Neural crest cell (in vitro differentiated cells): ENCODE data around the gene SLC26A6. TPM values are rescaled to one million over a fixed set of nuclear protein-coding genes. Genes with fewer than 3 reads are reported as not detected.

Experiments used
- DNase-seq: peaks from one replicate; pipeline ENCODE4 v3.0.0; 2021; ENCODE audit warnings: low read depth, mixed read lengths, low spot score
- H3K27ac Mint-ChIP-seq: one replicate; pipeline ENCODE4 v1.8.0; 2021; ENCODE audit warnings: mild to moderate bottlenecking, mixed read lengths; ENCODE audit not compliant: unreplicated experiment
- H3K27me3 Mint-ChIP-seq: 2 replicates; pipeline ENCODE4 v1.8.0; 2021; ENCODE audit warnings: low read depth, mild to moderate bottlenecking, mixed read lengths
- H3K36me3 Mint-ChIP-seq: 2 replicates; pipeline ENCODE4 v1.8.0; 2021; ENCODE audit warnings: low read depth, mild to moderate bottlenecking, mixed read lengths
- H3K4me1 Mint-ChIP-seq: 2 replicates; pipeline ENCODE4 v1.8.0; 2021; ENCODE audit warnings: mixed read lengths
- H3K4me3 Mint-ChIP-seq: one replicate; pipeline ENCODE4 v1.8.0; 2021; ENCODE audit warnings: mild to moderate bottlenecking, mixed read lengths
- H3K9me3 Mint-ChIP-seq: 2 replicates; pipeline ENCODE4 v1.8.0; 2021; ENCODE audit warnings: mixed read lengths
- CTCF ChIP-seq: fragments of 200-600 bp; sonication (generic); conservative IDR thresholded peaks from 2 replicates; pipeline ENCODE4 v1.5.0; 2021; ENCODE audit warnings: antibody characterized with exemption, mild to moderate bottlenecking
- total RNA-seq: library from RNA; stranded (reverse); gene quantifications from 2 replicates; pipeline ENCODE4 v1.2.1, GENCODE V29; 2021

SLC26A6 gene
- total RNA-seq, 1 donor from 2014 or later: 57.4 TPM

- Mint-ChIP-seq H3K36me3 (peaks cover 12% of the 10 kb centered on the region), H3K27ac (no peak overlapping the region), H3K4me1 (peaks cover 30% of the 10 kb centered on the region), H3K27me3 (no peaks in the 10 kb centered on the region), H3K9me3 (no peaks in the 10 kb centered on the region), H3K4me3 (peak overlapping the region; percentile 95)
- DNase-seq: no peak
- no peak for TF ChIP-seq CTCF
Measured at GRCh38 chr3:48681974-48682610, 46.8 kb upstream of the SLC26A6 start.

DNA sequence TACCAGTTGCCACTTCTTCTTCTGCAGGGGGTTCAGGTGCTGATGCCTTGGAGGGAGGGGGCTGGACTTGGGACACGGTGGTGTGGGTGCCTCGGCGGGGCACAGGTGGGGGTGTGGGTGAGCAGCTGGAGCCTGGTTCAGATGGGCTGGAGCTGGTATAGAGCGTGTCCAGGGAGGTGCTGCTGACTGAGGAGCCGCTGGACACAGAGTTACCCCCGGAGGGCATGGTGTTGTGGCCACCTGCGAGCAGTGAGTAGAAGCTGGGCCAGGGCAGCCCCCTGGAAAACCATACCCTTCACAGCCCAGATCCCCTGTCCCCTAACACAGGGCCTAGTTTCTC lies 46.2 kb upstream of the SLC26A6 start:
- Mint-ChIP-seq H3K27me3 (no peaks in the 10 kb centered on the region), H3K36me3 (peaks cover 12% of the 10 kb centered on the region), H3K27ac (no peak overlapping the region), H3K4me3 (no peak overlapping the region), H3K9me3 (no peaks in the 10 kb centered on the region), H3K4me1 (peaks cover 28% of the 10 kb centered on the region)
- no peak for DNase-seq
- no peak for TF ChIP-seq CTCF

DNA sequence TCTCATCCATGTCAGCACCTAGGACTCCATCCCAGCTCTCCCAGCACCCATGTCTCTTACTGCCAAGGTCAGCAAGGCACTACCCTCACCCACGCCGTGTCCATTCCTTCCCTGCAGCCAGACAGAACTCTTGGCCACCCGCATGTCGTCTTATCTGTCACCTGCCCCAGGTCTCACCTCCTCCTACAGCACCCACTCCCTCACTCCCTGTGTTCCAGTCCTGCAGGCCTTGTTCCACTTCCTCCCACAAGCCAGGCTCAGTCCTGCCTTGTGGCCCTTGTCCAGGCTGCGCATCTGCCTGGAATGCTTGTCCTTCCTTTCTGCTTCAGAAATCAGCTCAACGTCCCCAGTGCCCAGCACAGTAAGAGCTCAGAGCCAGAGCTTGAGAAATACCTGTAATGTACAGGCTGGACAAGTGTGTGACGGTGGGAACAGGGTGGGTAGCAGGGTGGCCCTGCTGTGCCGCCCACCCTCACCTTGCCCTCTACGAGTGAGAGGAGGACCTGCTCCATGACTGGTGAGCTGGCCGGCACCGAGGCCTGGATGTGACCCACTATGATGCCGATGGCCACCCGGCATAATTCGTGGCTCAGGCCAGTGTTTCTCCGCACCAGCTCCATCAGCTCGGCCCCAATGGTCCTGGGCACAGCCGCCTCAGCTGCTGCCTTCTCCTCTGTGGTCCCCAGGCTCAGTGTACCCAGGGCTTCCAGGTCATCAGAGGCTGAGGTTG lies 45.7 kb upstream of the SLC26A6 start:
- no peak for DNase-seq
- H3K27ac Mint-ChIP-seq: no peak overlapping the region
- H3K9me3 Mint-ChIP-seq: no peaks in the 10 kb centered on the region
- TF ChIP-seq CTCF: no peak
- peaks cover 16% of the 10 kb centered on the region for H3K36me3 Mint-ChIP-seq
- H3K27me3 Mint-ChIP-seq: no peaks in the 10 kb centered on the region
- peaks cover 23% of the 10 kb centered on the region for H3K4me1 Mint-ChIP-seq
- H3K4me3 Mint-ChIP-seq: peak overlapping the region; percentile 70

GRCh38 chr3:48679411-48680391 lies 44.4 kb upstream of the SLC26A6 start:
- no peaks in the 10 kb centered on the region for H3K9me3 Mint-ChIP-seq
- H3K36me3 Mint-ChIP-seq: peaks cover 19% of the 10 kb centered on the region
- H3K27me3 Mint-ChIP-seq: no peaks in the 10 kb centered on the region
- H3K27ac Mint-ChIP-seq: no peak overlapping the region
- no peak for TF ChIP-seq CTCF
- peak overlapping the region; percentile 70 for H3K4me3 Mint-ChIP-seq
- H3K4me1 Mint-ChIP-seq: peaks cover 14% of the 10 kb centered on the region
- DNase-seq: no peak

GRCh38 chr3:48678566-48679380 lies 43.5 kb upstream of the SLC26A6 start:
- Mint-ChIP-seq H3K4me3 (no peak overlapping the region), H3K4me1 (peaks cover 6% of the 10 kb centered on the region), H3K36me3 (peaks cover 19% of the 10 kb centered on the region), H3K9me3 (no peaks in the 10 kb centered on the region), H3K27ac (no peak overlapping the region), H3K27me3 (no peaks in the 10 kb centered on the region)
- no peak for DNase-seq
- TF ChIP-seq CTCF: no peak
